Fibroblast of gingiva (primary cell): ENCODE data around the gene FARSA.
"Not testable (repeated sequence)": the region's sequence is repeated elsewhere in the genome, so short reads cannot be mapped to it uniquely, and the experiment has no call there.

ENCODE experiments used
- DNase-seq: peaks from one replicate; pipeline ENCODE4 v3.0.0-alpha.2; 2011; ENCODE audit warnings: low read depth

FARSA gene

DNA sequence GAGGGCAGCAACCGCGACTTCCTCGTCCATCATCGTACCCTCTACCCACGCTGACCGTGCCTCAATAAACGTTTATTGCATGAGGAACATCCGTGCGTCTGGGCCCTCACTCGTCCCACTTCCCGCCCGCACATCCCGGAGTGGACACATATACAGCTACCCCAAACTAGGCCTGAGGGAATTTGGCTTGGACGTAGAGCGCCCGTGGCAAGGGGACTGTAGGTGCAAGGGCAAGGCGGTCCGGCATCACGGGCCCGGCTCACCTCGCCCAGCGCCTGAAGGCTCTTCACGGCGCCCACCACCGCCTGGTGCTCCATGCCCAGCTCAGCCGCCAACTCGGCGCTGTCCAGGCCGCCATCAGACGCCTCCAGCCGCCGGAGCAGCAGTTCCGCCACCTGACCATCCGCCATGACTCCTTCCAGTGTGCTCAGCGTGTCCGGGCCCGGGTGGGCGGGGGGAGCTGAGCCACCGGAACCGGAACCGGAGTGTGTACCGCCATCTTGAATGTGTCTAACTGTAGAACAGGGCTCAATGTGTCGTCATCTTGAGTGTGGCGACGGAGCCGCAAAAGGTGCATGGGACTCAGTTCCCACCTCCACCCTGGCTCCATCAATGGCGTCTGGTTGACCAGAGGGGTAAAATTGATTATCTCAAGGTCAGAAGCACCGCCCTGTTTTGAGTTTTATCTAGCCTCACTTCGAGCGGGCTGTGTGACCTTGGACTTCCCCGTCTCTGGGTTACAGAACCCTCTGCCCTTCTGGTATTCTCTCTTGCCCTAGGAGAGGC lies at the start of gene FARSA:
Gene FARSA (minus strand): TSS at position 425 of the 786 bp plus-strand sequence. CDS start 15 bp downstream, at position 410.
- peak; percentile 86 for DNase-seq

DNA sequence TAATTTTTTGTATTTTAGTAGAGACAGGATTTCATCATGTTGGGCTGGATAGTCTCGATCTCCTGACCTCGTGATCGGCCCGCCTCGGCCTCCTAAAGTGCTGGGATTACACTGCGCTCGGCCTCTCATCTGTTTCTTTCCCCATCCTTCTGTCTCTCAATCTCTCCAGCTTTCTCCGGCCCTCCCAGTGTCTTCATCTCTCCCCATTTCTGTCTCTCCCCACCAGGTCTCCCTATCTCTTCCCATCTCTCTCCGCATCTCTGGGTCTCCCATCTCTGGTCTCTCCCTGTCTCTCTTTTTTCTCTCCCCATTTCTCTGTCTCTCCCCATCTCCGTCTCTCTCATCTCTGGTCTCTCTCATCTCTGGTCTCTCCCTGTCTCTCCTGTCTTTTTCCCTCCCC lies 49.6 kb upstream of the FARSA start:
- DNase-seq, result no peak

DNA sequence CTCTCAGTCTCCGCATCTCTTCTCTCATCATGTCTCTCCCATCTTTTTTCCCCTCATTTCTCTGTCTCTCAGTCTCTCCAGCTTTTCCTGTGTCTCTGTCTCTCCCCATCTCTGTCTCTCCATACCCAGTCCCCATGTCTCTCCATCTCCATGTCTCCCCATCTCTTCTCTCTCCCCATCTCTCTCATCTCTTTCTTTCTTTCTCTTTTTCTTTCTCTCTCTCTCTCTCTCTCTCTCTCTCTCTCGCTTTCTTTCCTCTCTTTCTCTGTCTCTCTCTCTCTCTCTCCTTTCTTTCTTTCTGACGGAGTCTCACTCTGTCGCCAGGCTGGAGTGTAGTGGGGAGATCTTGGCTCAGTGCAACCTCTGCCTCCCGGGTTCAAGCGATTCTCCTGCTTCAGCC lies 49.1 kb upstream of the FARSA start:
- no peak for DNase-seq

DNA sequence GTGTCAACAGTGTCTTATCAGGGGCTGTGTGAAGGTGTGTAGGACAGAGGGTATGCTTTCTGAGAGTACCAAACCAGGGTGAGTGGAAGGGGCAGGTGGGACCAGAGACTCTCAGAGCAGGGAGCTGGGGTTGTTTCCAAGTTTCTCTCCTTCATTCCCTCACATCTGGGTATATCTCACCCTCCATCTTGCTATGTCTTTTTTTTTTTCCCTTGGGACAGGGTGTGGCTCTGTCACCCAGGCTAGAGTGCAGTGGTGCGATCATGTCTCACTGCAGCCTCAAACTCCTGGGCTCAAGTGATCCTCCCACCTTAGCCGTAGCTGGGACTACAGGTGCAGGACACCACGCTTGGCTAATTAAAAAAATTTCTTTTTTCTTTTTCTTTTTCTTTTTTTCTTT lies 46.5 kb upstream of the FARSA start:
- DNase-seq, result no peak

DNA sequence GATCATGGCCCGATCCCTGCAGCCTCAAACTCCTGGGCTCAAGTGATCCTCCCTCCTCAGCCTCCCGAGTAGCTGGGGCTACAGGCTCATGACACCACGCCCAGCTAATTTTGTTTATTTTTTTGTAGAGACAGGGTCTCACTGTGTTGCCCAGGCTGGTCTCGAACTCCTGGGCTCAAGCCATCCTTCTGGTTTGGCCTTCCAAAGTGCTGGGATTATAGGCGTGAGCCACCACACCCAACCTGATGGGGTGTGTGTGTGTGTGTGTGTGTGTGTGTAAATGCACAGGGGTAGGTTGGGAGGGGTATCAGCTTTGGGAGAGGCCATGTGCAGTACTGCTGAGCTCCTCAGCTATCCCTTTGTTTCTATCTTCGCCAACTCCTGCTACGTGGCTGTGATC lies 42.6 kb upstream of the FARSA start:
- not testable (repeated sequence) for DNase-seq

DNA sequence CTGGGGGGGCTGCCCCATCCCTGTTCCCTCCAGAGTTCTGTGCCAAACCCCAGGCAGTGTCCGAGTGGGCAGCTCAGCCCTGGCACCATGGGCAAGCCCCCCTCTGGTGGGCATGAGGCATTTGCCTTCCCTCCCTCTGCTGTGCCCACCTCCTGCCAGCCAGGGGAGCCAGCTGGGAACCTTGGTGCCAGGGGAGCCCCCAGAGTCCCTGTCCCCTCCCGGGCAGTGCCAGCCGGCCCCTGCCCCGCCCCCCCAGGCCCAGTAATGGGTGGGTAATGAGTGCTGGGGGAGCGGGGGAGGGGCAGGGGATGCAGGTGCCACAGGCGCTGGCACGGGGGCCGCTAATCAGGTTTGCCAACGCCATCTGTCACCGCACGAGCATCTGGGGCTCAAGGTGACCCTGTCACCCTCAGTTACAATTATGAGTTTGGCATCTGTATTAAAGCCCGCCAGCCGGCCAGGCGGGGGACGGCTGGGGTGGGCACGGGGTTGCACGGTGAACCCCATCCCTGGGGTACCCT lies 41.8 kb upstream of the FARSA start:
- DNase-seq, result no peak

DNA sequence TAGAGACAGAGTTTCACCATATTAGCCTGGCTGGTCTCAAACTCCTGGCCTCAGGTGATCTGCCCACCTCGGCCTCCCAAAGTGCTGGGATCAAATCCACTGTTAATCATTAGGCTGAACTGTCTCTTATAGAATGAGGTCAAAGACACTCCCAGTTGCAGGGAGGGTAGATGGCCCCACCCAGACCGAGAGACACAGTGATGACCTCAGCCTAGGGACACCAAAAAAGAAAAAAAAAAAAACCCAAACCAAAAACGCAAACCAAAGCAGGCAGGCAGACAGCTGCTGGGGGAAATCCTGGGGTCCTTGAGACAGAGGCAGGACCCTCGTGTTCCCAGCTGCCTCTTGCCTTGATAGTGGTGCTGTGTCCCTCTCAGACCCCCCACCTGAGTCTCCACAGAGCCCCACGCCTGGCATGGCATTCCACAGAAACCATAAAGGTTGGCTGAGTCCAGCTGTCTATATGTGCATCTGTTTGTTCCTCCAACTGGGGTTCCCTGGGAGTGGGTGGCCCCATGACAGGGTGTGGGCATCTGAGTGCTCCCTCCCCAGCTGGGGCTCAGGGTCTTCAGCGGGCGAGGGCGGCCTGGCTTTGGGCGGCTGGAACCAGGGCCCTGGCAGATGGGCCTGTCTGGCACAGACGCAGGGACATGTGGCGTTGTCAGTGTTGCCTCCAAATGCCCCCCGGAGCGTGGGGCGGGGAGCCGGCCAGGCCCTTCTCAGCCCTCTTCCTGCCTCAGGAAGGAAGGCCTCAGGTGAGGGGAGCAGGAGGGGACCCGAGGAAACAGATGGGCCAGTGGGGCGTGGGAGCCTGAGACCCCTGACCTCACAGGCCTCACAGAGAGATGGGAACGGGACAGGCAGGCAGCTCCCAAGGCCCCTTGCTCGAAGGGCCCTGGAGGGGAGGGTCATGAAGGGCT lies 41.0 kb upstream of the FARSA start:
- DNase-seq, result no peak

DNA sequence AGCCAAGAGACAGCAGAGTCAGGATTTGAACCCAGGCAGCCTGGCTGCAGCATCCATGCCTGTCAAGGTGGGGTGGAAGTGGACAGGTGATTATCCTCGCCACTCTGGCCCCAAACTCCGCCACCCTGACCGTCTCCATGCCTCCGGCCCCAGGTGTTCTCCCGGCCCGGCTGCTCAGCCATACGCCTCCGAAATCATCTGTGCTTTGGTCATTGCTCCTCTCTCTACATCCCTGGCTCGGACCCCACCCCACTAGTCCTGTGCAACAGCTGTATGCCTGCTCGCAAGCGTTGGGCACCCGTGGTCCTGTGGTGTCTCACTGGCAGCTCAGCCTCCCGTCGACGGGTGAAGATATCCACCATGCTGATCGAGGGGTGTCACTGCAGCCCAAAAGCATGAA lies 39.7 kb upstream of the FARSA start:
- no peak for DNase-seq

DNA sequence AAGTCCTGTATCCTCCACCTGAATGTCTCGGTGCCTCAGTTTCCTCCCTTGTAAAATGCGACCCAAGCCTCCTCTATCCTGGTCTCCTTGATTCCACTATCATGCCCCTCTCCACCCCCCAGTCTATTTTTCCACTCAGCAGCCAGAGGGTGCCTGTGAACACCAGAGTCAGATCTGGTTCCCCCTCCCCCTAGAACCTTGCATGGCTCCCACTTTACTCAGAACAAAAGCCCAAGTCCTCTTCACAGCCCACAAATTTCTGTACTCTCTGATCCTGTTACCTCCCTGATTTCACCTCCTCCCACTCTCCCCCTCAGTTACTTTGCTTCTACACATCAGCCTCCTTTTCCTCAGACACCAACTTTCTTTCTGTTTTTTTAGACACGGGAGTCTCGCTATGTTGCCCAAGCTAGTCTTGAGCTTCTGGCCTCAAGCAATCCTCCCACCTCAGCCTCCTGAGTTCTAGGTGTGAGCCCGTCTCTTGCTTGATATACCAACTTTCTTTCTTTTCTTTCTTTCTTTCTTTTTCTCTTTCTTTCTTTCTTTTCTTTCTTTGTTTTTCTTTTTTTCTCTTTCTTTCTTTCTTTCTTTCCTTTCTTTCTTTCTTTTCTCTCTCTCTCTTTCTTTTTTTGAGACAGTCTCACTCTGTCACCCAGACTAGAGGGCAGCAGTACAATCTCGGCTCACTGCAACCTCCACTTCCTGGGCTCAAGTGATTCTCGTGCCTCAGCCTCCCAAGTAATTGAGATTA lies 36.7 kb upstream of the FARSA start:
- DNase-seq, result no peak

DNA sequence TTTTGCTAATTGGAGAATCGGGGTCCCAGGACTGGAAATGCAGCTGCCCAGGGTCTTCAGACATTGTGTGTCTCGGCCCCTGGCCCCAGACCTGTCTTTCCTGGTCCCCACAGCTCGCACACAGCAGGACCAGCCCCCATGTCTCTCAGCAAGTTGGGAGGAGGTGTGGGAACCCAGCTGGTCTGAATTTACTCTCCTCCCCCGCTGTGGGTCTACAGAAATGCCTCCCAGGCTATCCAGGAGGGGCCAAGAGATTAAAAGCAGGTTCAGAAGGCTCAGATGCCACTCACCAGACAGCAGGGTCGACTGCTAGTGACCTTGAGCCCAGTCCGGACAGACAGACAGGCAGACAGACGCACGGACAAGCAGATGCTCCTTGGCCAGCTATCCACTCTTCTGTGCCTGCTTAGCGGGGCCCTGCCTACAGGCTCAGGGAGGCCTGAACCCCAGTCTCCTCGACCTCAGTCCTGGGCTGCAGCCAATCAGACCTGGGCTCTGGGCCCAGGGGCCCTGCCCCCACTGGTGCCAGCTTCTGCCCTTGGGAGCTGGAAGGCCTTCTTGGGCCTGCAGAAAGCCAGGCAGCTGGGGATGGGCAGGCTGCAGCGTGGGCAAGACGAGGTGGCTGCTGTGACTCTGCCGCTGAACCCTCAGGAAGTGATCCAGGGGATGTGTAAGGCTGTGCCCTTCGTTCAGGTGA lies 35.9 kb upstream of the FARSA start, which contains the start of gene DAND5:
Gene DAND5 (plus strand): TSS at position 285 of the 697 bp plus-strand sequence. CDS start 85 bp downstream, at position 370.
- peak; percentile 44 for DNase-seq

DNA sequence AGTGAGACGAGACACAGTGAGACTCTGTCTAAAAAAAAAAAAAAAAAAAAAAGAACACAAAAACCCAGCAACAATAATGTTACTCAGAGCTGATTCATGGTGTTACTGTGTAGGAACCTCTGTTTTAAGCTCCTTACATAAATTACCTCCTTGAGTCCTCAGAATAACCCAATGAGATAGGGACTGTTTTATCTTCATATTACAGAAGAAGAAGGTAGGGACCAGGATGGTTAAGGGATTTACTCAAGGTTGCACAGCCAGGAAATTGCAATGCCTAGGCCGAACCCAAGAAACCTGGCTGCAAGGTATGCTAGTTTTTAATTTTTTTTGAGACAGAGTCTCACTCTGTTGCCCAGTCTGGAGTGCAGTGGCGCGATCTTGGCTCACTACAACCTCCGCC lies 34.4 kb upstream of the FARSA start:
- no peak for DNase-seq

DNA sequence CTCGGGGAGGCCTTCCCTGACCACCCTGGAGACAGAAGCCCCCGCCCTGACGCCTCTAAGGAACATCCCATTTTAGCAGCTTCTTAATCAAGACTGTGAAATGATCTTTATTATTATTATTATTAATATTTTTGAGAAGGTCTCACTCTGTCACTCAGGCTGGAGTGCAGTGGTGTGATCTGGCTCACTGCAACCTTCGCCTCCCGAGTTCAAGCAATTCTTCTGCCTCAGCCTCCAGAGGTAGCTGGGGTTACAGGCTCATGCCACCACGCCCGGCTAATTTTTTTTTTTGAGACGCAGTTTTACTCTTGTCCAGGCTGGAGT lies 32.3 kb upstream of the FARSA start:
- no peak for DNase-seq

DNA sequence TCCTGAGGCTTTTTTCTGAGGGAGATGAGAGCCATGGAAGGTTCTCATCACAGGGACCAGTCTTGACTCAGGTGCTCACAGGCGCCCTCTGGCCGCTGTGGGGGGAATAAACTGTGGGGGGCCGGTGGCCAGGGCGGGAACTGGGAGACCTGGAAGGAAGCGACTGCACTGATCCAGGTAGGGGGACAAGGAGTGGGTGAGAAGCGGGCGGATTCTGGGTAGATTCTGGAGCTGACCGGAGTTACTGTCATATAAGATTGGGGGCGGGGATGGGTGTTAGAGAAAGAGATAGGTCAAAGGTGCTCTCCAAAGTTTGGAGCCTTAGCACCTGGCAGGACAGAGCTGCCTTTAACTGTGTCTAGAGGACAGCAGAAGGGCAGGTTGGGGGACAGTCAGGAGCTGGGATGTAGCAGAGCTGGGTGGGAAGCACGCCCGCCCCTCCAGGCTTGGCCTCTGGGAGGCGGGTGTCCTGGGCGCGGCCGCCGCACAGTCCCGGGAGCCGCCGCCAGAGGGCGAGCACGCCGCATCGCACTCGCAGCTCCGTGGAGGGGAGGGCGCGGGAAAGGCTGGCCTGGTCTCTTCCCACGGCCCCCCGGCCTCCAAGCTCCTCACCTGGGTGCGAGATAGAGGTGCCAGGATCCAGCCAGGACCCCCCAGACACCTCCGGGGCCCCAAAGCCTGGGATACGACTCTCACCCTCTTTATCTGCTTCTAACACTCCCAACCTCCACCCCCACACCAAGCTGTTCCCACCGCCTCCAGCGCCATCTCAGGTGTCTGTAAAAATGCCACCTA lies 31.7 kb upstream of the FARSA start:
- peak; percentile 48 for DNase-seq

DNA sequence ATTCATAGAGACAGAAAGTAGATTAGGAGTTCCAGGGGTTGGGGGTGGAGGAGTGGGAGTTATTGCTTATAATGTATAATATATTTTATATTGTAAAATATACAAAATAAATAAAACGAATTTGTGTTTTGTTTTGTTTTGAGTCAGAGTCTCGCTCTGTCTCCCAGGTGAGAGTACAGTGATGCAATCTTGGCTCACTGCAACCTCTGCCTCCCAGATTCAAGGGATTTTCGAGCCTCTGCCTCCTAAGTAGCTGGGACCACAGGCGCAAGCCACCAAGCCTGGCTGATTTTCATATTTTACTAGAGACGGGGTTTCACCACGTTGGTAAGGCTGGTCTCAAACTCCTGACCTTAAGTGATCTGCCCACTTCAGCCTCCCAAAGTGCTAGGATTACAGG lies 26.0 kb upstream of the FARSA start:
- no peak for DNase-seq

DNA sequence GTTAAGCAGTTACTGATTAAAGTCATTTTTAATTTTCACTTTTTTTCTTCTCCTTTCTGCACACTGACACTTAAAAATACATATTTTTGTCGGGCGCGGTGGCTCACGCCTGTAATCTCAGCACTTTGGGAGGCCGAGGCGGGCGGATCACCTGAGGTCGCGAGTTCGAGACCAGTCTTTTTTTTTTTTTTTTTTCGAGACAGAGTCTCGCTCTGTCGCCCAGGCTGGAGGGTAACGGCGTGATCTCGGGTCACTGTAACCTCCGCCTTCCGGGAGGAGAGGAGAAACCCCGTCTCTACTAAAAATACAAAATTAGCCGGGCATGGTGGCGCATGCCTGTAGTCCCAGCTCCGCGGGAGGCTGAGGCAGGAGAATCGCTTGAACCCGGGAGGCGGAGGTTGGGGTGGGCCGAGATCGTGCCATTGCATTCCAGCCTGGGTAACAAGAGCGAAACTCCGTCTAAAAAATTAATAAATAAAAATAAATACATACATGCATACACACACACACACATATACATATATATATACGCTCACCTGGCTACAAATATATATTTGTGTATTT lies 24.0 kb upstream of the FARSA start:
- not testable (repeated sequence) for DNase-seq

DNA sequence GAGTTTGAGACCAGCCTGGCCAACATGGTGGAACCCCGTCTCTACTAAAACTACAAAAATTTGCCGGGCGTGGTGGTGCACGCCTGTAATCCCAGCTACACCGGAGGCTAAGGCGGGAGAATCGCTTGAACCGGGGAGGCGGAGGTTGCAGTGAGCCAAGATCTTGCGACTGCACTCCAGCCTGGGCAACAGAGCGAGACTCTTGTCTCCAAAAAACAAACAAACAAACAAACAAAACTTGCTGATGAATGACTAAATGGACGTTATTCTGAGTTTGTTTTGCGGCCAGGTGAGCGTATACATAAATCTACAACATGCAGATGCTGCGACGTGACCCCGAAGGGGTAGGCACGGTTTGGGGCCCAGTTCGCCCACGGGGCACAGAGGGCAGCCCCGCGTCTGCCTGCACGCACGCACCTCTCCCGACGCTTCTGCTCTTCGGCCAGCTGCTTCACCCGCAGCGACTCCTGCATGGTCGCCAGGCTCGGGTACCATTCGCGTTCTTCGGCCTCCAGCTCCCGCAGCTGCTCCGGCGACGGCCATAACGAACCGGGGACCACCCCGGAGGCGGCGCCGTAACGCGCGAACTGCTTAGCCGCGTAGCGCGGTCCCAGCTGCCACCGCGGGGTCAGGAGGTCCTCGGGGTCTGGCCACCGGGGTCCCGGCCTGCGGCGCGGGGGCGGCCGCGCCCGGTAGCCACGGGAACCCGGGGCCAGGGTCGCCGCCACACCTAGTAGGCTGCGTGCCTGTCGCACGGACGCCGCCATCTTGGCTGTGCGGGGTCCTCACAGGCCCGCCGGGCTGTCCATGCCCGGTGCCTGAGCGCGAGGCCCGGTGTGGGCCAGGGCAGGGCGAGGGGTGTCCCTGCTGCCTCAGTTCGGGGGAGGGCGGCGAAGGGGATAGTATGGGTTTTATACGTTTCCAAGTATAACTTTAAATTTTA lies 23.2 kb upstream of the FARSA start, which contains the start of gene GADD45GIP1:
Gene GADD45GIP1 (minus strand): TSS at position 778 of the 943 bp plus-strand sequence. CDS start 11 bp downstream, at position 767.
- DNase-seq, result peak; percentile 71

DNA sequence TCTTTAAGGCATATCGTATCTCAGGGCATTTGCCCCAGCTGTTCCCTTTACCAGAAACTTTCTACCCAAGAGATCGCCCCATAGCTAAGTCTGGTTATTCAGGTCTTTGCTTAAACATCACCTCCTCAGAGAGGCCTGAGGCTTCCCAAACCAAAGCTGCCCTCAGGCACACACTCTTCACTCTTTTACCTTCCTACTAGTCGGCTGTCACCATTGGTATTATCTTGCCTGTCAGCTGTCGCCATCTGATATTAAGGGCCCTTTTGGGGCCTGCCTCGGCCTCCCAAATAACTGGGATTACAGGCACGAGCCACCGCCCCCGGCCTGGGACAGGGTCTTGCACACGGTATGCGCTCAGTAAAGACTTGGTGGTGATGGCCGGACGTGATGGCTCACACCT lies 22.5 kb upstream of the FARSA start:
- DNase-seq, result no peak

DNA sequence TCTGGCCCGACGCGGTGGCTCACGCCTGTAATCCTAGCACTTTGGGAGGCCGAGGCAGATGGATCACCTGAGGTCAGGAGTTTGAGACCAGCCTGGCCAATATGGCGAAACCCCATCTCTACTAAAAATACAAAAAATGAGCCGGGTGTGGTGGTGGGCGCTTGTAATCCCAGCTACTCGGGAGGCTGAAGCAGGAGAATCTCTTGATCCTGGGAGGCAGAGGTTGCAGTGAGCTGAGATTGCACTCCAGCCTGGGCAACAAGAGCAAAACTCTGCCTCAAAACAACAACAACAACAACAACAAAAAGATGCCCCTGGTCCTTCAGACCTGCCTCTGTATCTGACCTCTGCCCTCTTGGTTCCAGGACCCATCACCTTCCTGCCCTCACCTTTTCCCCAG lies 22.1 kb upstream of the FARSA start:
- not testable (repeated sequence) for DNase-seq

DNA sequence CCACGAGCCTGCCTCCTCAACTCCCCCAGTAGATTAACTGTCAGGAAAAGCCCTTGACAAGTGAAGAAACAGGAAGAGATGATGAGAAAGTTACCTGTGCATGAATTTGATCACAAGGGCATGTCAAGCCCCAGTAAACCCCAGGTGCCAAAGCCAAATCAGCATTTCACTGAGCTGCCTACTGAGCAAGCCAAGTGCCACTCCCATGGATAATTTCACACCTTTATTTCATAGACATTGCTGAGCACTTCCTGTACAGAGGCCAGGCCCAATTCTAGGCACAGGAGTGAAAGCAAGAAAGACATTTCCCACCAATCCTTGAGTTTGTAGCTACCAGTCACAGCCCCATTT lies 21.1 kb upstream of the FARSA start:
- no peak for DNase-seq
